Ishikawa (cell line): ENCODE data around the gene POTEH.
"Not testable (repeated sequence)": the region's sequence is repeated elsewhere in the genome, so short reads cannot be mapped to it uniquely, and the experiment has no call there.

Experiments used
- EGR1 ChIP-seq: IDR thresholded peaks from 2 replicates; pipeline ENCODE4 v1.6.1; 2012
- RAD21 ChIP-seq: IDR thresholded peaks from 2 replicates; pipeline ENCODE4 v1.6.1; 2012; ENCODE audit warnings: low read depth
- TCF12 ChIP-seq: IDR thresholded peaks from 2 replicates; pipeline ENCODE4 v1.6.1; 2012; ENCODE audit warnings: low read depth
- TF ChIP-seq, protein P1 (sequence below): IDR thresholded peaks from 2 replicates; pipeline ENCODE4 v1.6.1; 2012; ENCODE audit warnings: low read depth, mild to moderate bottlenecking

Gene POTEH

GRCh38 chr22:15689749-15690125 is at the start of gene POTEH:
TSS of gene POTEH (plus strand) at chr22:15690026. CDS start at chr22:15690078, 52 bp downstream.
- not testable (repeated sequence) for TF ChIP-seq EGR1, RAD21, TCF12

GRCh38 chr22:15651954-15652353 is 37.9 kb upstream of the POTEH start:
- TF ChIP-seq, protein P1, sequence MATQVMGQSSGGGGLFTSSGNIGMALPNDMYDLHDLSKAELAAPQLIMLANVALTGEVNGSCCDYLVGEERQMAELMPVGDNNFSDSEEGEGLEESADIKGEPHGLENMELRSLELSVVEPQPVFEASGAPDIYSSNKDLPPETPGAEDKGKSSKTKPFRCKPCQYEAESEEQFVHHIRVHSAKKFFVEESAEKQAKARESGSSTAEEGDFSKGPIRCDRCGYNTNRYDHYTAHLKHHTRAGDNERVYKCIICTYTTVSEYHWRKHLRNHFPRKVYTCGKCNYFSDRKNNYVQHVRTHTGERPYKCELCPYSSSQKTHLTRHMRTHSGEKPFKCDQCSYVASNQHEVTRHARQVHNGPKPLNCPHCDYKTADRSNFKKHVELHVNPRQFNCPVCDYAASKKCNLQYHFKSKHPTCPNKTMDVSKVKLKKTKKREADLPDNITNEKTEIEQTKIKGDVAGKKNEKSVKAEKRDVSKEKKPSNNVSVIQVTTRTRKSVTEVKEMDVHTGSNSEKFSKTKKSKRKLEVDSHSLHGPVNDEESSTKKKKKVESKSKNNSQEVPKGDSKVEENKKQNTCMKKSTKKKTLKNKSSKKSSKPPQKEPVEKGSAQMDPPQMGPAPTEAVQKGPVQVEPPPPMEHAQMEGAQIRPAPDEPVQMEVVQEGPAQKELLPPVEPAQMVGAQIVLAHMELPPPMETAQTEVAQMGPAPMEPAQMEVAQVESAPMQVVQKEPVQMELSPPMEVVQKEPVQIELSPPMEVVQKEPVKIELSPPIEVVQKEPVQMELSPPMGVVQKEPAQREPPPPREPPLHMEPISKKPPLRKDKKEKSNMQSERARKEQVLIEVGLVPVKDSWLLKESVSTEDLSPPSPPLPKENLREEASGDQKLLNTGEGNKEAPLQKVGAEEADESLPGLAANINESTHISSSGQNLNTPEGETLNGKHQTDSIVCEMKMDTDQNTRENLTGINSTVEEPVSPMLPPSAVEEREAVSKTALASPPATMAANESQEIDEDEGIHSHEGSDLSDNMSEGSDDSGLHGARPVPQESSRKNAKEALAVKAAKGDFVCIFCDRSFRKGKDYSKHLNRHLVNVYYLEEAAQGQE = peak; percentile 39; the same call in 1 of the 2 replicates
